MM.1S (cell line): ENCODE results near the gene BRINP2.

ENCODE experiments used
- CTCF ChIP-seq: fragments of 300-600 bp; sonication (generic); IDR thresholded peaks from 2 replicates; pipeline ENCODE4 v1.5.1; 2016; ENCODE audit warnings: antibody characterized with exemption, low read length, mixed read lengths
- EZH2 ChIP-seq: fragments of 300-600 bp; sonication (generic); optimal IDR thresholded peaks from 2 replicates; pipeline ENCODE3; 2017; ENCODE audit warnings: low read depth, mild to moderate bottlenecking, antibody characterized with exemption, low read length, mixed read lengths

DNA sequence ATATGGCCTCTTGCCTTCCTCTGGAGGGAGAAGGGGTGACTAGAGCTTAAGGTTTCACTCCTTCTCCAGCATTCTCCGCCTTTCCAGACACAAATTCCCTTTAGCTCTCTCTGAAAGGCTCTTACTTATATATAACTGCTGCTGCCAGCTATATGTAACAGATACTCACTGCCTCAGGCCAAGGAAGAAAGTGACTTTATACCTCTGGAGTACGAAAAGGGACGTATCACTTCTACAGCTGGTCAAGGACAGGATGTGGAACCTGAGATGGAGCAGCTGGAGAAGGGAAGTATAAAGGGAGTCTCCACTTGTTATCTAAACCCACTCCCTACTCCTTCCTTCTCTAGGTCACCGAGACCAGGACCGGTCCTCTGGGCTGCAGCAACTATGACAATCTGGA, 102.4 kb downstream of the BRINP2 start:
- TF ChIP-seq CTCF = no peak
- no peak for TF ChIP-seq EZH2
